ENCODE data around the gene ARHGAP6.

- TF ChIP-seq POLR2A (IDR thresholded peaks at IDR 0.05): no peak
- TF ChIP-seq CTCF (IDR thresholded peaks at IDR 0.05): no peak
- TF ChIP-seq POLR2AphosphoS5 (IDR thresholded peaks at IDR 0.05): no peak
- no peak for TF ChIP-seq EP300 (IDR thresholded peaks at IDR 0.05)
Observed at GRCh38 chrX:11525685-11526084, 140.0 kb downstream of the ARHGAP6 start.
